NCI-H446 treated with DMSO at 0.1 percent for 48 hours (cell line): ENCODE measurements around the gene CXCR6.

Experiments
- DNase-seq: peaks from one replicate; lab custom pipeline; 2025; lab: John Stamatoyannopoulos, UW

Gene CXCR6

DNA sequence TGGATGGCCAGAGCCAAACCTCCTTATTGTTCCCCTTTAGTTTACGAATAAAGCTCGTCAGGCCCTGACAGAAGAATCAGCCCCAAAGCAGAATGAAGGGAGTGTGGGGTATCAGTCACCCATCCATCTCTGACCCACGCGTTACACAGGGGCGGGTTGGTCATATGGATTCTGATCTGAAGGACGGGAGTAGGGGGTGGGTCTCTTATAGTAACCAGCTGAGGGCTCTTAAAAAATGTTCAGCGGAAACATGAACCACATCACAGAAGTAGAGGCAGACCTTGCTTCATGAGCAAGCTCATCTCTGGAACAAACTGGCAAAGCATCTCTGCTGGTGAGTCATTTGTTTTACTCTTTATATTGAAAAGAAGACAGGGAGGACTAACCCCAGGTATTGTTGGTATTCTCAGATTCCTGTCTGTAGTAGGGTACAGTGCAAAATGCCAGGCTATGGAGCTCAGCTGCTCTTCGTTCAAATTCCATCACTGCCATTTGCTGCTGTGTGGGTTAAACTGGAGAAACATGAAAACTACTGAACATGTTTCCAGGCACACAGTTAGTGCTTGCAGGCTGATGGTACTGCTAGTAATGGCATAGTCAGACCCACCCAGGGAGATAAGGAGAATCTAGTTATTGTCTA is at the start of gene CXCR6:
TSS of gene CXCR6 (plus strand) at position 258 of the 640 bp plus-strand sequence. CDS start 3,018 bp downstream, outside the sequence.
- DNase-seq = no peak

DNA sequence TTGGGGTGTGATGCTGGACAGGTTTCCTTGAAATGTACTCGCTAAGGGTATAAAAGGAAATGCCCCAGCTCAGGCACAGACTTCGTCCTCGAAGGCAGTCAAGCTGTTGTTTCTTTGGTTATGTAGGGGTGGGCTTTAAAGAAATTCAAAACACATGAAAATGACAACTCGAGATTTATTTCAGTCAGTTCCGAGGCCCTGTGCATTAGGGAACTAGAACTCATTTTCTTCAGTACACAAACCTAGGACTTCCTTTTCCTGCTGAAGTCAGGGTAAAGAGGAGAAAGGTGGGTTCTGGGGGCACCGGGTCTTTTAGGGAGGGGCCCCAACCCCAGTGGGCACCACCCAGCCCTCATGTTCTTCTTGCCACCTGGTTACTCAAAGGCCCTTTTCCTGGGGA is 49.2 kb upstream of the CXCR6 start:
- DNase-seq = no peak

DNA sequence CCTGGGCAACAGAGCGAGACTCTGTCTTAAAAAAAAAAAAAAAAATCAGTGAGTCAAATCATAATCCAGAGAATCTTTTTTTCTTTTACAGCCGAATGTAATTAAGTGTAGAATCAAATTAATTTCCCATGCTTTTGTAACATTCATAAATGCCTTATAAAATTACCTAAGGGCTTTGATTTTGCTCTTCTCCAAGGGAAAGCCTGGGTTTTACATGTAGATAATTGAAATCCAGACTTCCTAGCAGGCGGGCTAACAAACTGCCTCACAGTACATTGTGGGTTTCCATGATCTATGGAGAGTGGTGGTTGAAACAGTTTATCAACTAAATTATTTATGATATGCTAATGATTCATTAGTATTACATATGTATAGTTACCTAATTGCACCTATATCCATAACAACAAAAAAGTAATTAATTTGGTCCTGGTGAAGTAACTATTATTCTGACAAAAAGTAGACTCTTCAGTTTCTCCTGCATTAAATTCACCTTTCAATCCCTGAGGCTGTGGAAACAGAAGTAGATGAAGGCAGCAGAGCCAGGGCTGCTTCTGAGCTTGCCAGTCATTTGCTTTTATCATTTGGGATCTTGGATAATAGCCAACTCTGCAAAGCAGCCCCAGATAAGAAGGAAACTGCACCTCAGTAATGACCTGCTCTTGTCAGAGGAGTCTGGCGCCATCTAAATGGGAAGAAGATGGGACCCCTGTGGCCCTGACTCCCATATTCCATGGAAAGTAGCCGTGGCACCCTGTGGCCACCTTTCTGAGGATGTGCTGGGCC is 47.4 kb upstream of the CXCR6 start:
- no peak for DNase-seq

DNA sequence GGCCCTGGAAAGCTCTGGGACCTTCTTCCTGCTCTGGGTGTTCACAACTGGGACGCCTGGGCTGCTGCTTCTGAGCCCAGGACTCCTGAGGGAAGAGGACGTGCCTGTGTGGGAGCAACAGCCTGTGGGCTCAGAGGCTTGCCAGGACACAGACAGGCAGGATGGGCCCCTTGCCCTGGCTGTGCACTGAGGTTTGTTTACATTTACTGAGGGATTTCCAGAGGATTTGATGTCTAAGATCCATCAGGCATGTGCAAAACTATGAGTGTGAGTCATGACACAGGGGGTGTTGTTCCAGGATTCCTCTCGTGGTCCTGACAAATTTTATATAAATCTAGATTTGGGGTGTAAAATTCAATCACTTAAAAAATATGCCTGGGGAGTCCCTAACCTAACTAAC is 46.3 kb upstream of the CXCR6 start:
- no peak for DNase-seq

DNA sequence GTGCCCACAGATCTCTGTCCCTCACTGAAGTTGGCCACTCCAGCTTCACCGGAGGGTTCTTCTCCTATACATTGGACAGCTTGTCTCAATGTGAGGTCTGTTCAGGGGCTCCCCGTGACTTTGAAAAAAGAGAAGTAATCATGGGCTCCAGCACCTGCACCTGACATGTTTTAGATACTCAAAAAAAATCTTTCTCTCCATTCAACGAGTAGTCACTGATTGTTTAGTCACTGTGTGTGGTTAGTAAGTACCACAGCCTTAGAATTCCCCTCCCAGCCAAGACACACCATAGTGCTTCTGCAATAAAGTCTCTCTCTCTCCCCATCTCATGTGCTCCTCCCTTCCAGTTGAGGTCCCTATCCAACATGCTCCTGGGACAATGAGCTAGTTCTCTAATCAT is 38.3 kb upstream of the CXCR6 start:
- no peak for DNase-seq

DNA sequence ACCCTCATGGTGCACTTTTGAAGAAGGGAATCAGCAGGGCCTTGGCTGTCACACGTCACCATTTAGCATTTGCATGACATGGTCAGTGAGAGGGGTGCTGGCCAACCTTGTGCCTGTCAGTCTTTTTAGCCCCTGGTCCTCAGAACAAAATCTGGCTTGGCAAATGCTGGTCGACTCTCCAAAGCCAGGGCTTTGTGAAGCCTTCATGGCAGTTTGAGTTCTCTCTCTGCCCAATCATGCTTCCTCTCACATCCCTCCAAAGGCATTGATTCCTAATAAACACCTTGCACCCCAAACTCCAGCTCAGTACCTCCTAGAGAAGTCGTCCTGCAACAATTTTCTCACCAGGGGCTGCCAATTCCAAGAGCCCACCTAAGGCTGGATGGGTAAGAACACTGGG is 37.5 kb upstream of the CXCR6 start:
- no peak for DNase-seq

DNA sequence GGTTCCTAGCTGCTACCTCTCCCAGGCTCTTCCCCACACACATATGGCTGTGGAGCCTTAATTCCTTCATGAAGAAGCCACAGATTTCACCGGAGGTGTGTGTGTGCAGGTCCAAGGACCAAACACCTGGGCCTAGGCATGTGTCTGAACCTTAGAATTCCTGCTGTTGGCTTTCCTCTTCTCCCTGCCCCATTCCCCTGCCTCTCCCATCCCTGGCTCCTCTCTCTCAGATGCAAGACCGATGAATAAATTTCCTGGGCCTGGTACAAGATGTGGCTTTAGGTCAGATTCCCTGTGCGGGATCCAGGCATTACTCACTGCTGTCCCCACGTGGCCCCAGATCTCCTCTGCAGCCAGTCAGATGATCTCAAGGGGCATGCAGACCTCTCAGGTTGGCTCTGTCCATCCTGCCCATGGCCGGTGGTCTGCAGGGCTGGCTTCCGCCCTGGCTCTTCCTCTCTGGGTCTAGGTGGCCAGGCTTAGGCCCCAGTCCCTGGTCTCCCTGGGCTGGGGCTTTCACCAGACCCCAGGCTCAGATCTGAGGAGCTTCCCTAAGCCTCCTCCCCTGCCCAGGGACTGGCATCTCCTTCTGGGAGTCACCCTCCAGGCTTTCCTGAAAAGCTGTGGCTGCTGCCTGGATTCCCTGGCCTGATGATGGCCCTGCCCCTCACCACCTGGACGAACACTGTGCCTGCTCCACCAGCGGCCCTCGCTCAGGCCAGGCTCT is 36.4 kb upstream of the CXCR6 start:
- DNase-seq = no peak

DNA sequence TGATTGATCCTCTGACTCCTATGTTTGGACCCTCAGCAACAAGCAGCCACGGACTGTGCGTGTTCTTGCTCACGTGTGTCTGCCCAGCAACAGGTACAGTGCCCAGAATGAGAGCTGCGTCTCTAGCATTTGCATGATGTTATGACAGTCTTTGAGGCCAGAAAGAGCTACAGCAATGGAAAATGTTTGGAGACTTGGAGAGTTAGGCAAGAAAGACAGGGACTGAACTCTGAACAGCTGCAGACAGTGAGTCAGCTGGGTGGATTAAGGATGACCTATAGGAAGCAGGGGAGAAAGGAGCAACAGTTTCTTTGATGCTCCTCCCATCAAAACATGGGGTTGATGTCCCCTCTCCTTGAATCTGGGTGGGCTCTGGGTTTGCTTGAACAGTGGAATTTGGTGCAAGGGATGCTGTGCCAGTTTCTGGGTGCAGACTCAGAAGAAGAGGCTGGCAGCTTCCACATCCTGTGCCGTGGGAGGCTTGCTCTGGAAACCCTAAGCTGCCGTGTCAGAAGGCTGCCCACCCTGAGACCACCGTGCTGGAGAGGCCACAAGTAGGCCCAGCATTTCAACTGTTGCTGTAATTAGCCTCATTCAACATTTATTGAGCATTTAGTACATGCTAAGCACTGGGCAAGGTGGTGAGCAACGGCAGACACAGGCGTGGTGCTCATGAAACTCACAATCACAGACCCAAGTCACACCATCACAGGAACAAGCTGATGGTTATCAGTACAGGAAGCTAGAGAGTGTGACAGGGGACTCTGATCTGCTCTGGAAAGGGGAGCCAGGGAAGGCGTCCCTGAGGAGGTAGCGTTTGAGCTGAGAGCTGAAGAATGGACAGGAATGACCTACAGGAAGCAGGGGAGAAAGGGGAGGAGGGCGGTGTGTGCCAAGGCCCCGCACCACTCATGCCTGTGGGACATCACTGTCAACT is 35.2 kb upstream of the CXCR6 start:
- no peak for DNase-seq

DNA sequence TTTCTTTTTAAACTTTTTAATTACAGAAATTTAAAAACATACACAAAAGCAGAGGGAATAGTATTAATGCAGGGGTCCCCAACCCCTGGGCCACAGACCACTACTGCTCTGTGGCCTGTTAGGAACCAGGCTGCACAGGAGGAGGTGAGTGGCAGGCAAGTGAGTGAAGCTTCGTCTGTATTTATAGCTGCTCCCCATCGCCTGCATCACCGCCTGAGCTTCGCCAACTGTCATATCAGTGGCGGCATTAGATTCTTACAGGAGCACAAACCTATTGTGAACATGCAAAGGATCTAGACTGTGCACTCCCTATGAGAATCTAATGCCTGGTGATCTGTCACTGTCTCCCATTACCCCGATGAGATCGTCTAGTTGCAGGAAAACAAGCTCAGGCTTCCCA is 34.5 kb upstream of the CXCR6 start:
- DNase-seq = no peak

DNA sequence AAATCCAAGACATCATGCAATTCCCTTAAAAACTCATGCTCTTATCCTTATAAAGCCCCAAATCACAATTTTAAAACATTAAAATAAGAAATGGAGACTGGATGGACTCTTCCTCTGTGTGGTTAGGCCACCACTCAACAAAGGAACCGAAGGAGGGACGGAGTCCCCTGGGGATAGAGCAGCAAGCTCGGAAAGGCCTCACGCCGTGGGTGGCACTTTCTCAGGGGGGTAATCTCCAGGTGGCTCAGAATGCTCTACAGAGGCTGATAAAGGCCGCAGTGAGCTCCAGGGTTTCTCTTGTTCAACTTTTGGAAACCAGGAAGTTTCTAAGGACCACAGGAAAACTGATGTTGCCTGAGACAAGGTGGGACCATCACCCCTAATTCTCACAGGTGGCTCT is 33.7 kb upstream of the CXCR6 start:
- no peak for DNase-seq

DNA sequence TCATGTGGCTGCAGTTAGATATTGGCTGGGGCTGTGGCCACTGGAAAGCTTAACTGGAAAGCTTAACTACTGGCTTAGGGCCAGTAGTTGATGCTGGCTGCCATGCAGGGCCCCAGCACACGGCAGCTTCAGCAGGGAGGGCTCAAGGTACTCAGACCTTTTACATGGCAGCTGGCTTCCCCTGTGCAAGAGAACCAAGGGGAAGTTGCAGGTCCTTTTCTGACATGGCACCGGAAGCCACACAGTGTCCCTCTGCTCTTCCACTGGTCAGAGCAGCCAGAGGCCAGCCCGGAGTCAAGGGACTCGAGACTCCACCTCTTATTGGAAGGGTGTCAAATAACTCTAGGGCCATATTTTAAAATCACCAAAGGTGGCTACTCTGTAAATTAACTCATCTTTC is 32.4 kb upstream of the CXCR6 start:
- no peak for DNase-seq

DNA sequence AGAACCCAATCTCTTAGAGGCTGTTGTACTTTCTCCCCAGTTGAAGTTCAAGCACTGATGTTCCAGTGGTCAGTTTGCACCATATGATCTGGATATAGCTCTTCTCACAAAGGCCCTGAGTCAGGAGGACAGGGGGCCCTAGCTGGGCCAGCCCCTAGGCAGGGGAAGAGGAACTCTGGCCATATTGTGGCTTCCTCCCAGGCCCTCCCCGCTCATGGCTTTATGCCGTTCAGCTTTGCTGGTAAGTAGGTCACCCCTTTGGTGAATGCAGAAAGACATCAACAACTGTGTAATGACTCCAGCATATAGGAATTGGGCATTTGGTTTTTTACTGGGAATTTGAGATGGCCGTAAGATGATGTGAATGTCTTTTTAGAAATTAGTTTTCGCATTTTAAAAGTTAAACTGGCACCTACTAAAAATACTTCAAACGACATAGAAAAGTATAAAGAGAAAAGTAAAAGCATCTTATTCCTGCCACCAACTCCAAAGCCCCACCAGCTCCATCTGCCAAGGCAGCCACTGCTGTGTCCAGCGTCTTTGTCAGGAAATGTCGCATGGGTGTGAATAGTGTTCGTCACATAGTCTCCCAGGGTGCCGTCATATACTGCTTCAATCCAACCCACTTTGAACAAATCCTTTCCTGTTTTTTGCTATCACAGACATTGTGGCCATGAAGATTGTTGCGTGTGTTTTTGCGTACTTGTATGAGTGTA is 31.6 kb upstream of the CXCR6 start:
- DNase-seq = no peak

DNA sequence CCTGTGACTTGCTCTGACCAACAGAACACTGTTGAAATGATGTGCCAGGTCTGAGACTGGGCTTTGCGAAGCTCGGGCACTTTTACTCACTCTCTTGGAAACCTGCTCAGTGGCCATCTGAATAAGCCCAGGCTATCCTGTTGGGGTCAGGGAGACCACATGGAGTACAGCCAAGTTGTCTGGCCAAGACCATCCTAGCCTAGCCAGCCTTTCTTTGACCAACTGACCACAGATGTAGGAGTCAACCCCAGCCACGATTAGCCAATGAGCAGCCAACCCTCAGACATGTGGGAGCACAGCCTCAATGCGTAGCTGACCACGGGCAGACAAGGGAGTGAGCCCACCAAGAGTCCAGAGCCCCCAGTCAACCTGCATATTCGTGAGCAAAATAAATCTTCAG is 30.8 kb upstream of the CXCR6 start:
- DNase-seq = no peak

DNA sequence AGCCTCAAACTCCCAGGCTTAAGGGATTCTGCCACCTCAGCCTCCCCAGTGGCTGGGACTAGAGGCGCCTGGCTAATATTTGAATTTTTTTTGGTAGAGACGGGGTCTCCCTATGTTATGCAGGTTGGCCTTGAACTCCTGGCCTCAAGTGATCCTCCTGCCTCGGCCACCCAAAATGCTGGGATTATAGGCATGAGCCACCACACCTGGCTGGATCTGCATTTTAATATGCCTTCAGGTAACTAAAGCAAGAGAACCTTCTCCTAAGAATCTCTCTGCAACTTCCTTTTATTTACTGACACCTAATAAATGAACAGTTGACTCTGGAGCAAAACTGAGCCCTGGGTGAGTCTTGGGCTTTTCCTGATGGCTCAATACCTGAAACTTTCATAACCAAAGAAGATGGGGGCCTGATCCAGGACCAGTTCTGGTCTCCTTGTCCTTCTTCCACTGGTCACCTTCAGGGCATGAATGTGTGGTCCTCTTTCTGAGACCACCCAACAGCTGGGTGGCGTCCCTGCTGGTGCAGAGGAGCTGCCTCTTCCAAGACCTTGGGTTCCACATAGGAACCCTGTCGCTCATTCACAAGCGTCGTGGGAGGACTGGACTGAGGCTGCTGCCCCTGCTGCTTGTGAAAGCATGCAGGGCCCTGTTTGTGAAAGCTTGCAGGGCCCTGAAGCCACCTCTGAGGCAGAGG is 28.8 kb upstream of the CXCR6 start:
- DNase-seq = no peak

DNA sequence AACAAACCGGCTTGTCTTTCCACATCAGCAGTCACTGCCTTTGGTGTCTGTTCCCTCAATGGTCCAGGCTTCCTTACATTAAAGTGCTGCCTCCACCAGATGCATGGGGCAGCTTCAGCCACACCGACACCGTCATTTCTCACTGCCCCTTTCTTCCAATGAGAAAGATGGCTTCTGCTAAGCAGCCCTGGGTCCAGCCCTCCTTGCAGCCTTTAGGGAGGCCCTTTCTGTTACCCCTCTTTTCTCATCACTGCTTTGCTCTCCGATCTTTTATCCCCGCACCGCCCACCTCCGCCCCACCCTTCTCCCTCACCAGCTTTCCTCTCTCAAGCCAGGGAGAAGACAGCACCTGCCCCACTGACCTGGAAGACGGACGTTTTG is 28.2 kb upstream of the CXCR6 start:
- no peak for DNase-seq

DNA sequence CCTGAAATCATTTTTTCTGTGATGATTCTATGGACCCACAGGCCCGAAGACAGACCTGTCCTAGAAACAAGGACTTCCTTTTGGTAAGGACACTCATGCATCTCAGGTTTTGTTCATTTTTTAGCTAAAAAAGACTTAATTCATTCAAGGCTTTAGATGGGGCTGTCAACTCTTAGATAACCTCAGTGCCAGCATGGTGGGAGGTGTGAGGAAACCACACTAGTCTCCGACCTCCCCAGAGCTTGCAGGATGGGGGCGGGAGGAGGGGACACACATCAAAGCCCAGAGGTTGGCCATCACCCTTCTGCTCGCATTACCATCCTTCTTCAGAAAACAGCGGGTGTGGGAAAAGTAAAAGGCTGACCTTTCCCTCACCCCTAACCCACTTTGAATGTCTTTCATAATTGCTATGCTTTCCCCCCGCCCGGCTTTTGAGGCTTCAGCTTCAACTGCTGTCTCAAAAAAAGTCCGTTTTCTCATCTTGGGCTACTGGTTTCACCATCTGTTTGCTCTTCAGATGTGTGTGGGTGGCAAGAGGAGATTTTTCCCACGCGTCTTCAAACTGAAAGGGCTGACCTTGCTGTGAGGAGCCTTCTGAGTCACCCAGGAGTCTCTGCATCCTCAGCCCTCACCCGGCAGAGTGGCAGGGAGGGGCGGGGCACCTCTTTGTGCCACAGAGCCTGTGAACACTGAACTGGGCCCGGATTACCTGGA is 27.6 kb upstream of the CXCR6 start:
- DNase-seq = no peak

DNA sequence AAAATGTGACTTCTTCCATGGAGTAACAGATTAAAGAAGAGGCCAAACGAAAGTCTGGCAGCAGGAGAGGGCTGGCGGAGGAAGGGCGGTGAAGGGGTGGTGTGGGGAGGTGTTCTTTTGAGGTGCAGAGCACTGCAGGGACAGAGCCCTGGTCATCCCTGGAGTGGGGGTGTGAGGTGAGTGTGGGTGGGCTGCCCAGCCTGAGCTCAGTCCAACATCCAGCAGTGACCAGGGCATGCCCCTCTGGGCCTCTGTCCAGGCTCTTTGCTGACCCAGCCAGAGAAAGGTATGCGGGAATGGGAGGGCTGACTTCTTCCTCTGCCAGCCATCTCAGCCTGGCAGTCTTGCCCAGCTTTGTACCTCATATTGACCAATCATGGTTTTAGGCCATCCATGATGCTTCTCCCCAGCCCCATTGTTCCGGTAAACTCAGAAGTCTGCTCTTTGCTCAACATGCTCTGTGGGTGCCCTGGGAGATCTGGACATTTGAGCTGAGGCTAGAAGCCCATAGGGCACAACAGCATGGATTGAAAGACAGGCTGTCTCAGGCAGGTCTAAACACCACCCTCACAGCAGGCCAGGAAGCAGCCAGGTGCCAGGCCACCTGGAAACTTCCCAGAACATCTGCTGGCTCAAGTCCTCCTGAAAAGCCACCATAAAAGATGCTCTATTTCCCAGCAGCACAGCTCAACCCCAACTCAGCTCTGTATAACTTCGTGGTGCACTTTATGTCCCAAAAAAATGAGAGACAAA is 25.9 kb upstream of the CXCR6 start:
- DNase-seq = no peak

DNA sequence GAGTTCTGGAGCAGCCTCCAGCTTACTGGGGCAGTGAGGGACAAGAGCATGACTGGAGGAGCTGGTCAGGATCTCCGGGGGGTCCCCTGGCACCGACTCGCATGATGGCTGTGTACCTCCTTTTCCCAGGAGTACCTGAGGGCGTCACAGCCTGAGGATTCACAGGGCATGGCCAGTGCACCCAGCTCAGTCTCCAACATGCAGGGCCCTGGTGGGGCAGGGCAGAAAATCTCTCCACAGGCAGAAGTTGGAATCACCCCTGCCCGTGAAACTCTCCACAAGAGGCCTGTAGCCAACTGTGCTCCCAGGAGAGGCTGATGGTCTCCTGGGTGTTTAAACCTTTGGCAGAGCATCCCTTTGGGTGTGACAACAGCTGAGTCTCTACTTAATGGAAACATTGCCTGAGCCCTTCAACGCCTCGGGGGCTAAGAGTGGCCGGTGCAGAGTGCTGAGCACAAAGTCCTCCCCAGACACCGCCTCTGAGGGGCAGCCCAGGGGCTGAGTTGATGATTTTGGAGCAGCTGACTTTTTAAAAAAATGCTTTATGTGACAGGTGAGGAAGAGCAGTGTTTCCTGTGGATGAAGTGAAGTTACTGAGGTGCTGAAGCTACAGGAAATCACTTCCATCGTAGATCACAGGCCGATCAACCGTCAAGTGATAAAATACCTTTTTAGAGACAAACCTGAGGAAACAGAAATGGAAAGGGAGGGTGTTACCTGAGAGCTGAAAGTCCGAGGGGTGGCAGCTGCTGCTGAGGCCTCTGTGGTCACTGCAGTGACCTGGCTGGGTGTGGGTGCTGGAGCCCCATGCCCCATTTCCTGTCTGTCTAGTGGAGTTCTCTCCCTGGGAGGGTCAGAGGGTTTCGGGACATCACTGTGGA is 21.9 kb upstream of the CXCR6 start:
- DNase-seq = no peak

DNA sequence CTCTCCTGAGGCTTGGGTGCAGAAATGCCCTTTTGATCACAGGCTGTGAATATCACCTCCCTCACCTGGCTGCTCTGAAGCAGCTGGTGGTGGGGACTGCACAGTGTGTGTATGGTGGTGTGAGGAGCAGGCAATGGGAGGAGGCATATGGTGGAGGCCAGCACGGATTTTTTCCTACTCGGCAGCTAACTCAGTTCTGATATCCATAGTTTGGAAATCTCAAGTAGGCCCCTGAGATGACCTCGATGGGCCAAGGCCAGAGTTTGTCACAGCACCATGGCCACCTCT is 21.3 kb upstream of the CXCR6 start:
- DNase-seq = no peak
